Measurements from ENCODE around the gene KRT86. TPM values are rescaled to one million over a fixed set of nuclear protein-coding genes. Genes with fewer than 3 reads are reported as not detected.
"Not testable (repeated sequence)": the region's sequence is repeated elsewhere in the genome, so short reads cannot be mapped to it uniquely, and the experiment has no call there.

Gene KRT86
- total RNA-seq, 1 donor from 2014 or later = 40.8 TPM

- DNase-seq = no peak
Measured at GRCh38 chr12:52238916-52239646, 35.4 kb upstream of the KRT86 start.

GRCh38 chr12:52239767-52240166, 34.7 kb upstream of the KRT86 start:
- no peak for DNase-seq

GRCh38 chr12:52240247-52240646, 34.2 kb upstream of the KRT86 start:
- not testable (repeated sequence) for DNase-seq

DNA sequence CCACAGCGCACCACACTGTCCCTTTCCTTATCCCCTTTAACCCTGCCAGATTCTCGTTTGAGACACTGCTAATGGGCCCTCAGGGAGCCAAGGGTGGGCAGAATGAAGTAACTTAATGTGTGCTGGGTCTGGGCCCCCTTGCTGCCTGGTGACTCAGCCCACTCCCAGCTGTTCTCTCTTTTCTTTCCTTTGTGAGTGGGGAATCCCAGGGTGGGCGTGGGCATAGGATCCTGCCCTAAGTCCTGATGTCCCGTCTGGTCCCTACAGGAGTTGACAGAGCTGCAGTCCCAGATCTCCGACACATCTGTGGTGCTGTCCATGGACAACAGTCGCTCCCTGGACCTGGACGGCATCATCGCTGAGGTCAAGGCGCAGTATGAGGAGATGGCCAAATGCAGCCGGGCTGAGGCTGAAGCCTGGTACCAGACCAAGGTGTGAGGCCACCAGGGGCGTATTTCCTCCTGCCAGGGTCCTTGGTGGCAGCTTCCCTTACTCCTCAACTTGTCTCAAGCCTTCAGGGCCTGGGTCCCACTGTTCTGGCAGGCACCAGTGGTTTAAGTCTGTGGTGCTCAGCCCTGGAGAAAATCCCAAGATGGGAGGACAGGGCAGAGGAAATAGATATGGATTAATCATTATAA, 33.1 kb upstream of the KRT86 start:
- DNase-seq = no peak

- DNase-seq = no peak
Measured at GRCh38 chr12:52242442-52243258, 31.8 kb upstream of the KRT86 start.

GRCh38 chr12:52243259-52243855, 31.1 kb upstream of the KRT86 start:
- no peak for DNase-seq

GRCh38 chr12:52243856-52244614, 30.4 kb upstream of the KRT86 start:
- peak; percentile 24 for DNase-seq

DNA sequence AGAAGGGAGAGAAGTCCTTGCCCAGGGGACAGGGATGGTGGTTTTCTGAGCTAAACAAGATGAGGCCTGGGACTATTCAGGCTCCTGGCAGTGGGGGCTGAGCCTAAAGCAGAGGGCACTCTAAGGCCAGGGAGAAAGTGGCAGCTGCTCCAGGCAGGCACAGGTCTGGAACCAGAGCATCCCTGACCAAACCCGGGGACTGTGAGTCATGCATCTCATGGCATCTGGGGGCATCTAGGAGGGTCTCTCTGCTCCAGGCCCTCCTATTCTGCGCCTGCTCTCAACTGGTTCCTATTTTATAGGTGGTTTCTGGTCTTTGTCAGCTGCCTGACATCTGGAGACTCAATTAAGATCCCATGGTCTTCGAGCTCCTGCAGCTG, 29.8 kb upstream of the KRT86 start:
- no peak for DNase-seq

DNA sequence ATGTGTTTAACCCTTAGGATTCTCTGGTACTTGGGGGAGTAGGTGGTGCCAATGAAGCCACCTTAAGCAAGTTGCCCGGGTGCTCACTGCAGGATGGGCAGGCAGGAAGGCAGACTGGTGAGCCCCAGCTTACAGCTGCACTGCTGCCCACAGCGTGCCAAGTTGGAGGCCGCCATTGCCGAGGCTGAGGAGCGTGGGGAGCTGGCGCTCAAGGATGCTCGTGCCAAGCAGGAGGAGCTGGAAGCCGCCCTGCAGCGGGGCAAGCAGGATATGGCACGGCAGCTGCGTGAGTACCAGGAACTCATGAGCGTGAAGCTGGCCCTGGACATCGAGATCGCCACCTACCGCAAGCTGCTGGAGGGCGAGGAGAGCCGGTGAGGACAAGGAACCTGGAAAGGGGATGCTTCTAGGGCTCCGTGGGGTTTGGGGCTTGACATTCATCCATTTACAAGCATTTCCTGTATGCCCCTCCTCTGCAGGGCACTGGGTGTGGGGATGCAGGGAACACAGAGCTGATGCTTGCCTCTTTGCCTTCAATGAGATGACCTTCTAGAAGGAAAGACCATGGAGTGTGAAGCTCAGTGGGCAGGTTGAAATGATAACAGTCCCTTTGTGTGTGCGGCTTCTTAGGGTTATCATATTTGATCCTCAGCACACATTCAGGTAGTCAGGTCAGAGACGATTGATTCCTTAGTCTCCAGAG, 29.0 kb upstream of the KRT86 start:
- no peak for DNase-seq

- no peak for DNase-seq
Measured at GRCh38 chr12:52245962-52246569, 28.4 kb upstream of the KRT86 start.

- DNase-seq = no peak
Measured at GRCh38 chr12:52246720-52247621, 27.5 kb upstream of the KRT86 start.

GRCh38 chr12:52247622-52248540, 26.6 kb upstream of the KRT86 start:
- no peak for DNase-seq

- no peak for DNase-seq
Measured at GRCh38 chr12:52248541-52249461, 25.6 kb upstream of the KRT86 start.

- DNase-seq = no peak
Measured at GRCh38 chr12:52249511-52250047, 24.9 kb upstream of the KRT86 start.

DNA sequence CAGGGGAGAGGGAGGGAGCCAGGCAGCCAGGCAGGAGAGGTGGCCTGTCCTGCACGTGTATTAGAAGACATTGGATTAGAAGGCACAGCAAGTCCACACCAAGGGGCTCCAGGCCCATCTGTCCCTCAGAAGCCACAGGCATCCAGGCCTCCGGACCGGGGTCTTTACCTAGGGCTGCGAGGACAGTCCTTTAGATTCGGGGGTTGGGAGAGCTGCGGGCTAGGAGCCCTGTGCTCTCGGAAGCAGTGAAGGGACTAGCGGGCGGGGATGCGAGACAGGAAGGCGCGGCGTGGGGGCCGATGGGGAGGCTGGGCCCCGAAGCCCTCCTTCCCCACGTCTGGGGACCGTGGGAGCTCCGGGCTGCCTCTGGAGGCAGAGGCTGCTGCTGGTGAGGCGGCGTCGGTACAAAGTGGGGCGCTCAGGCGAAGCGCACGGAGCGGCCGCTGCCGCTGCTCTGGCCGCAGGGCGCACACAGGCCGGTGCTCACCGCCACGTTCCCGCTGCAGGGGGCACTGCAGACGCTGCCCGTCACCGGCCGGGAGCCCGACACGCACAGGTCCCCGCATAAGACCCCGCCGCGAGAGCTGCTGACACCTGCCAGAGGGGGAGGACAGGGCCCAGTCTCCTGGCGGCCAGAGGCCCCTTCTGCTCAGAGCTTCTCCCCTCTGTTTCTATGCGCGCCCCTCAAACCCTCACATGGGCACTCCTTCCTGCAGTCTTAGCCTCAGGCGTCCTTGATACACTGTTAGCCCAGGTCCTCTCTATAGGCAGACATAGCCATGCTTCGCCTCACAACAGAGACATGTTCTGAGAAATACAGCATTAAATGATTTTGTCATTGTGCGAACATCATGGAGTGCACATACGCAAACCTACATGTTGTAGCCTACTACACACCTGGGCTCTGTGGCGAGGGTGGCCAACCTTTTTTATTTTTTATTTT, 24.1 kb upstream of the KRT86 start:
- DNase-seq = no peak

All from skin of body (tissue), 2 donors.